Endodermal cell (in vitro differentiated cells): ENCODE measurements around the gene KRTAP10-4. TPM values are rescaled to one million over a fixed set of nuclear protein-coding genes. Genes with fewer than 3 reads are reported as not detected.
"Not testable (repeated sequence)": the region's sequence is repeated elsewhere in the genome, so short reads cannot be mapped to it uniquely, and the experiment has no call there.

Source experiments
- DNase-seq: peaks from one replicate; pipeline ENCODE4 v3.0.0-alpha.2; 2017
- H3K27ac ChIP-seq: 2 replicates; pipeline ENCODE4 v1.5.1; 2013; ENCODE audit warnings: mild to moderate bottlenecking, low read depth, low read length, moderate library complexity
- H3K27me3 ChIP-seq: 2 replicates; pipeline ENCODE4 v1.6.1; 2013; ENCODE audit warnings: mild to moderate bottlenecking, low read length, moderate library complexity; ENCODE audit not compliant: insufficient read depth, control insufficient read depth, poor library complexity, severe bottlenecking
- H3K36me3 ChIP-seq: 2 replicates; pipeline ENCODE4 v1.7.0; 2013; ENCODE audit warnings: mild to moderate bottlenecking, low read length, moderate library complexity; ENCODE audit not compliant: control insufficient read depth, insufficient read depth
- H3K4me1 ChIP-seq: one replicate; pipeline ENCODE4 v1.7.0; 2013; ENCODE audit warnings: low read length; ENCODE audit not compliant: control insufficient read depth, insufficient read depth
- H3K4me3 ChIP-seq: 2 replicates; pipeline ENCODE4 v1.5.1; 2013; ENCODE audit warnings: mild to moderate bottlenecking, low read length, moderate library complexity
- H3K9ac ChIP-seq: 2 replicates; pipeline ENCODE4 v1.6.1; 2013; ENCODE audit warnings: mild to moderate bottlenecking, low read length, moderate library complexity; ENCODE audit not compliant: poor library complexity, severe bottlenecking; ENCODE audit errors: extremely low read depth
- H3K9me3 ChIP-seq: 2 replicates; pipeline ENCODE4 v1.6.1; 2013; ENCODE audit warnings: mild to moderate bottlenecking, low read length, moderate library complexity; ENCODE audit not compliant: control insufficient read depth
- H3K27ac Mint-ChIP-seq: 2 replicates; pipeline ENCODE4 v1.8.0; 2020; ENCODE audit warnings: mixed read lengths
- H3K27me3 Mint-ChIP-seq: 2 replicates; pipeline ENCODE4 v1.8.0; 2021; ENCODE audit warnings: mild to moderate bottlenecking, mixed read lengths; ENCODE audit not compliant: insufficient read depth
- H3K36me3 Mint-ChIP-seq: 2 replicates; pipeline ENCODE4 v1.8.0; 2020; ENCODE audit warnings: low read depth, mixed read lengths
- H3K4me1 Mint-ChIP-seq: 2 replicates; pipeline ENCODE4 v1.8.0; 2020; ENCODE audit warnings: mixed read lengths
- H3K4me3 Mint-ChIP-seq: 2 replicates; pipeline ENCODE4 v1.8.0; 2020; ENCODE audit warnings: mild to moderate bottlenecking, moderate library complexity, mixed read lengths
- H3K9me3 Mint-ChIP-seq: 2 replicates; pipeline ENCODE4 v1.8.0; 2020; ENCODE audit warnings: mild to moderate bottlenecking, mixed read lengths
- WGBS, 2 experiments: methylation state at CpG; one replicate each; pipeline versions ENCODE4 v1.1.5 to v1.1.7; 2013; ENCODE audit warnings: missing lambda C conversion rate in 2 of 2, mixed read lengths in 1 of 2; ENCODE audit not compliant: insufficient coverage in 1 of 2, insufficient read length in 1 of 2; 5-methylcytosine and 5-hydroxymethylcytosine counted together
- total RNA-seq, 2 donors: library from RNA; stranded (reverse); fragmentation: NEBNext Ultra II Directional in 1 of 2; extraction: Animal tissue kit (Norgen Biotek cat#: 25700) in 1 of 2; gene quantifications; 2 replicates in 1 of 2; 3 replicates in 1 of 2; pipeline ENCODE4 v1.2.1, GENCODE V29; 2021
- TF ChIP-seq, protein P1 (sequence below): fragments of 200-600 bp; sonication (generic); conservative IDR thresholded peaks from 2 replicates; pipeline ENCODE4 v1.5.0; 2021; ENCODE audit warnings: antibody characterized with exemption, mild to moderate bottlenecking

KRTAP10-4 gene
- total RNA-seq, 2 donors from 2014 or later, result not detected

GRCh38 chr21:44557491-44558328 lies 15.8 kb upstream of the KRTAP10-4 start:
- DNase-seq, result peak; percentile 52
- TF ChIP-seq, protein P1, sequence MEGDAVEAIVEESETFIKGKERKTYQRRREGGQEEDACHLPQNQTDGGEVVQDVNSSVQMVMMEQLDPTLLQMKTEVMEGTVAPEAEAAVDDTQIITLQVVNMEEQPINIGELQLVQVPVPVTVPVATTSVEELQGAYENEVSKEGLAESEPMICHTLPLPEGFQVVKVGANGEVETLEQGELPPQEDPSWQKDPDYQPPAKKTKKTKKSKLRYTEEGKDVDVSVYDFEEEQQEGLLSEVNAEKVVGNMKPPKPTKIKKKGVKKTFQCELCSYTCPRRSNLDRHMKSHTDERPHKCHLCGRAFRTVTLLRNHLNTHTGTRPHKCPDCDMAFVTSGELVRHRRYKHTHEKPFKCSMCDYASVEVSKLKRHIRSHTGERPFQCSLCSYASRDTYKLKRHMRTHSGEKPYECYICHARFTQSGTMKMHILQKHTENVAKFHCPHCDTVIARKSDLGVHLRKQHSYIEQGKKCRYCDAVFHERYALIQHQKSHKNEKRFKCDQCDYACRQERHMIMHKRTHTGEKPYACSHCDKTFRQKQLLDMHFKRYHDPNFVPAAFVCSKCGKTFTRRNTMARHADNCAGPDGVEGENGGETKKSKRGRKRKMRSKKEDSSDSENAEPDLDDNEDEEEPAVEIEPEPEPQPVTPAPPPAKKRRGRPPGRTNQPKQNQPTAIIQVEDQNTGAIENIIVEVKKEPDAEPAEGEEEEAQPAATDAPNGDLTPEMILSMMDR, result no peak
- Histone ChIP-seq H3K4me3 (no peak overlapping the region), H3K27ac (no peak overlapping the region), H3K4me1 (no peaks in the 10 kb centered on the region), H3K9ac (no peak overlapping the region), H3K27me3 (no peaks in the 10 kb centered on the region), H3K9me3 (no peaks in the 10 kb centered on the region), H3K36me3 (no peaks in the 10 kb centered on the region)
- Mint-ChIP-seq H3K27me3 (no peaks in the 10 kb centered on the region), H3K4me3 (no peak overlapping the region), H3K36me3 (no peaks in the 10 kb centered on the region), H3K9me3 (no peaks in the 10 kb centered on the region), H3K27ac (no peak overlapping the region), H3K4me1 (no peaks in the 10 kb centered on the region)
- WGBS, 2 experiments, result 73 to 81% methylated on average over 15 to 30 of the region's 30 CpGs

GRCh38 chr21:44558329-44558675 lies 15.2 kb upstream of the KRTAP10-4 start:
- H3K4me1 Mint-ChIP-seq, H3K4me3 Mint-ChIP-seq, H3K27me3 ChIP-seq, H3K27ac ChIP-seq, H3K4me3 ChIP-seq, H3K9me3 Mint-ChIP-seq, H3K9me3 ChIP-seq, H3K36me3 Mint-ChIP-seq, H3K27ac Mint-ChIP-seq, H3K27me3 Mint-ChIP-seq, H3K4me1 ChIP-seq, H3K9ac ChIP-seq, H3K36me3 ChIP-seq: not testable (repeated sequence)
- DNase-seq, result peak; percentile 32
- 75 to 100% methylated on average over 2 to 10 of the region's 10 CpGs for WGBS, 2 experiments

DNA sequence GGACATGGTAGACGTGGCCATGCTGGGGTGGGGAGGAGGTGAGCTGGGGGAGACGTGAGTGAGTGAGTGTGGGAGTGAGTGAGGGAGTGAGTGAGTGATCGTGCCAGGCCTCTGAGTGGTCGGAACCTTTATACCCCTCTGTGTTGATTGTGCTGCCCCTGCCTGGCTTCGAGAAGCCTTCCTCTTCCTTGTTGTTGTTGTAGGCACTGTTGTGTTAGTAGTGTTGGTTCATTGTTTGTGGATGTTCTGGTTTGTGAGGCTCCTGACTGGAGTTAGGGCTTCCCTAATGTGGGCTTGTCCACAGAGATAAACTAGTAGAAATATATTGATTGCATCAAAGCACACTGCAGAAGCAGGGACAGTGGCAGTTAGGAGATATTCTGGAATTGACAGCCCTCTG lies 14.8 kb upstream of the KRTAP10-4 start, which contains the start of gene KRTAP10-3:
Gene KRTAP10-3, minus strand, starts transcription at position 101 of the 400 bp plus-strand sequence. Its CDS starts 80 bp downstream, at position 21.
- no peaks in the 10 kb centered on the region for H3K36me3 Mint-ChIP-seq
- no peak within 1 kb of the TSS for H3K4me3 ChIP-seq
- no peak within 1 kb of the TSS for H3K4me3 Mint-ChIP-seq
- TF ChIP-seq, protein P1, result no peak
- no peaks in the 10 kb centered on the region for H3K27me3 Mint-ChIP-seq
- no peak within 1 kb of the TSS for H3K27ac Mint-ChIP-seq
- H3K9me3 ChIP-seq, result no peaks in the 10 kb centered on the region
- no peaks in the 10 kb centered on the region for H3K4me1 Mint-ChIP-seq
- 92% methylated on average over 5 of the region's 5 CpGs for WGBS, 2 experiments
- no peaks in the 10 kb centered on the region for H3K36me3 ChIP-seq
- no peaks in the 10 kb centered on the region for H3K27me3 ChIP-seq
- no peaks in the 10 kb centered on the region for H3K9me3 Mint-ChIP-seq
- H3K27ac ChIP-seq, result no peak within 1 kb of the TSS
- no peaks in the 10 kb centered on the region for H3K4me1 ChIP-seq
- no peak within 1 kb of the TSS for H3K9ac ChIP-seq
- DNase-seq, result no peak
